NCI-H446 (cell line): Measurements from ENCODE around the gene CYP11A1.
"Not testable (repeated sequence)": the region's sequence is repeated elsewhere in the genome, so short reads cannot be mapped to it uniquely, and the experiment has no call there.

Experiments used
- DNase-seq, 2 experiments: peaks; one replicate each; lab custom pipeline; 2025; lab: John Stamatoyannopoulos, UW

CYP11A1 gene

DNA sequence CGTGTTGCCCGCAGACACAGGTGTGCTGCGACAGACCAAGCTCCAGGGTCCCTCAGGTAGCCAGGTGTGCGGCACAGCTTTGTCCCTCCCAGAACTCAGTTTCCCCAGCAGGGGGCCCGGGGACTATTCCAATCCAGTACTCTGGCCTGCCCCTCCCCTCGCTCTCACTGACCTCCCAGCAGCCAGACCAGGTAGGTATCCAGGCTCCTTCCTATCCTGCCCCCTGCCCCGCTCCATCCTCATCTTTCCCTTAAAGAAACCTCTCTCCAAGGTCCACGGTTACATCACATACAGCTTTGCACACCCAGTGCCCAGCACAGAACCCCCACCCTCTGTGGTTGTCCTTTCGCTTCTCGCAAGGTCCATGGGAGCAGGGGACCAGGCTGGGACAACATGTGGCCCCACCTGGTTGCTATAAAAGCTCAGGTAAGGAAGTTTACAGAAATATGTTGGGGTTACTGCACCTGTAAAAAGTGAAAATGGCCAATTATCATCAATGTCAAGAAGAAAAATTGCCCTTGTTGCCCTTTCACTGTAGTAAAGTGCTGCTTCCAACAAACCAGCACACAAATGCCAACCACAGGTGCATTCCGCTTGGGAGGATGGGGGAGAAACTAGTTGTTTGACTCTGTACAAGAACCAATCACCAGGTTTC lies 7.3 kb upstream of the CYP11A1 start:
- no peak for DNase-seq

DNA sequence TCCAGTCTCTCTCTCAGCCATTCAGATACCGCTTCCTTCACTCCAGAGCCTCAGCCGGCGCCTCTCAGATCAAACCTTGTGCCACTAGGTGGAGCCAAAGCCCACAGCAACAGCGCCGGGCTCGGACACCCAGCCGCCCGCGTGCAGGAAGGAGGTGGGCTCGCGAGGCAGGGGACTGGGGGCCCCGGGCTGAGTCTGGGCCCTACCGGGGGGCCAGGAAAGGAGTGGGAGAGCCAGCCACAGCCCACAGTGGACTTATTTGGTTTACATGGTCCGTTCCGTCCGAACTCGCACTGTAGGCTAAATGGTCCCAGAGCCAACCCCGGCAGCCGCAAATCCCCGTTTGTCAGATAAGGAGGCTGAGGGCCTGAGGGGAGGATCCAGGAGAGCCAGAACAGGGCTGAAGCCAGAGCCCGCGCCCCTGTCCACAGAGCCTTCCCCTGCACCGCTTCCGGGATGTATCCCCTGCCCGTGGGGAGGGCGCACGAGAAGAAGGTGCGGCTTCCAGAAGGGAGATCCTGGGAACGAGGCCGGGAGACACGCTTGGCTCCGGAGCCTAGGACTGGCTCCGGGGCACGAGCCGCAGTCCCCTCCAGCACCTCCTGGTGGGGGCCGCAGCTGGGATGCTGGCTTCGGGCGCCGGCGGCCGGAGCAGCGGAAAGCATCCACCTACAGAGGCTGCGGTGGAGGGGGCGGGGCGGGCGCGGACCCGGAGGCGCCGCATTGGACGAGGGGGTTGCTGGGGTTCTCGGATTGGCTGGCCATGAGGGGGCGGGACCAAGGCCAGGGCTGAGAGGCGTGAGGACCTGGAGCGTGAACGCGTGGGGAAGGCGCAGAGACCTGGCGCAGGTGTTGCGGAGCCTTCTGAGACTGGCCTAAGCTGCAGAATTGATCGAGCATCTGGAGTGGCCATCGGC lies 6.5 kb upstream of the CYP11A1 start:
- DNase-seq = peak; percentile 62 to 89

DNA sequence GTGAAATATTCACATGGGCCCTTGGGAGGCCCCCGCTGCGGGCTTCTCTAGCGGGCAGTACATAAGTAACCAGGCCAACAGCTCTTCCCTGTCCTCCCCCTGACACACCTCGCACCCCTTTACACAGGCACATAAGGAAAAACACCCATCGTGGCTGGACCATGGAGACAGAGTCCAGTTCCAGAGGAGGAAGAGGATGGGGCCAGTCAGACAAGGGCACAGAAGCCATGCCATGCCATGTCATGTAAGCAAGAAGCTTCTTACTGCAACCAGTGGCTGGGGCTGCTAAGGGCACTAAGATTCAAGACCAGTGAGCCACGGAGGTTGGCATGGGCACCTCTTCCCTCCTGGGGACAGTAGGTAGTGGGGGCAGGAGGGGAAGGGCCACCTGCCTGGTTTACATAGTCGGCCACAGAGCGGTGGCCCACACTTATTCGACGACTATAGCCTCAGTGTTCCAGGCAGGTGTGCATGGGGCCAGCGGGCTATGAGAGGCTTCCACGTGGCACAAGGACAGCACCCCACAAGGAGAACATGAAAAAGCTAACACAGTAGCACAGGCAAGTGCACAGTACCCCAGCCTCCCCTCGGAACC lies 5.7 kb upstream of the CYP11A1 start:
- no peak for DNase-seq

DNA sequence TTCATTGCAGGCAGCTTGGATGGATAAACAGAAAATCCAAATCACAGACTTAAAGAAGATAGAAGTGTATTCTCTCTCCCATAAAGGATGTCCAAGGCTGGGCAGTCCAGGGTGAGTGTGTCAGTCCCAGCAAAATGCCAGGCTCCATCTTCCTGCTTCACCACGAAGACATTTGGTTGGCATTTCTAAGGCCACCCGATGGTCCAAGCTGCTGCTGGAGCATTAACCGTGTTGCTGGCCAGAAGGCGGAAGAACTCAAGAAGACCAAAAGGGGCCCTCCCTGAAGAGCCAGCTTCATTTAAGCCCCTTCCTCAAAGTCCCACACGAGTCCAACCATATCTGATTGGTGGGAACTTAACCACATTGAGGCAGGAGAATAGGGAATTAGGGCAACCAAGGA lies 3.0 kb upstream of the CYP11A1 start:
- DNase-seq = no peak

DNA sequence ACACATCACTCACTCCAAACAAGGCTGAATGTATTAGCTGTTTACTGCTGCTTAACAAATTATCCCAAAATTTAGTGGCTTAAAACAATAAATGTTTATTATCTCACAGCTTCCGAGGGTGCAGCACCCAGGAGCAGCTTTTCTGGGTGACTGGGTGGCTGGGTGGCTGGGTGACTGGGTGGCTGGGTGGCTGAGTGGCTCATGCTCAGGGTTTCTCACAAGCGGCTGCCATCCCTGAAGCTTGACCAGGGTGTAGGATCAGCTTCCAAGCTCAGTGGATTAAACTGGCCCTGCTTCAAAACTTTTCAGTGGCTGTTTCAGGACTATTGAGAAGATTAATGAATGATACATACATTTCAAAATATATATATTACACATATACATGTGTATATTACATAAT lies 2.3 kb upstream of the CYP11A1 start:
- DNase-seq = no peak

DNA sequence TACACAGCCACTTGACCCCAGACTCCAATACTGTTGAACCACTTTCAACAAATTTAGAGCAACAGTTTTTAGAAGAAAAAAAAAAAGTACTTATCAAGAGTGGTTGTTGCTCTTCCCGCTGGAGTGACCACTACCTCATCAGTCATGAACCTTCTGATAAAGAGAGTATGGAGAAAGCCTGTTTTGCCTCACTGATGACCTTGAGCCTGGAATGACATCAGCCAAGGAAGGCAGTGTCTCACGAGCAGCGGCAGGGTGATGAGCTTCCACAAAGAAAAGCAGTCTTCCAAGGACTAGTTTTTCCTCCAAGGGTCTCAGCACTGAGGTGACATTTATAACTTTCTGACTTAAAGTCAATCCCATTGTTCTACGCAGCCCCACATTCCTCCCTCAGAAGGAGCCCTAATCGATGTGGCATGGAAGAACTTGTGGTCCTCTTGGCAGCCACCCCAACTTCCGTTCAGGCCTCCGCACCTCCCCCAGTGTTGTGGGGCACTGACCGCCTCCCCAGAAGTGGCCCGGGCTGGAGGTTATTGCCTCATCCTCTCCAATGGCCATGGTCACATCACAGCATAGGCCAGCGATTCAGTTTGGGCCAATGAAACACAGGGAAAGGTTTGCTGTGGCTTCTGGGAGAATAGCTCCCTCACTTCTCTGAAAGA lies 1.8 kb upstream of the CYP11A1 start:
- DNase-seq = no peak

DNA sequence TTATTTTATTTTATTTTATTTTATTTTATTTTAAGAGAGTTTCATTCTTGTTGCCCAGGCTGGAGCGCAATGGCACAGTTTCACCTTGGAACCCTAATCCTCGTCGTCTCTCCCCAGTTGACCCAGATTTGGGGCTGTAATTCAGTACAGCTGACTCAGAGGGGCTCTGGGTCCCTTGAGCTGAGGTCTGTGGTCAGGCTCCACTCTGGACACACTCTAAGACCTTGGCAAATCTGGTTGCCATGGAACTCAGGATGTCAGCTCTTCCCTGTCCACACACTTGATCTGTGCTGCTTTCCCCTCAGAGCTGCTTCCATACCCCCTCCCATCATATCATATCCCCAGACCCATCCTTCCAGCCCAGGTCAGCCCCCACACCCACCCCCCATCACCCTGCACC lies 675 bp upstream of the CYP11A1 start:
- DNase-seq = no peak

DNA sequence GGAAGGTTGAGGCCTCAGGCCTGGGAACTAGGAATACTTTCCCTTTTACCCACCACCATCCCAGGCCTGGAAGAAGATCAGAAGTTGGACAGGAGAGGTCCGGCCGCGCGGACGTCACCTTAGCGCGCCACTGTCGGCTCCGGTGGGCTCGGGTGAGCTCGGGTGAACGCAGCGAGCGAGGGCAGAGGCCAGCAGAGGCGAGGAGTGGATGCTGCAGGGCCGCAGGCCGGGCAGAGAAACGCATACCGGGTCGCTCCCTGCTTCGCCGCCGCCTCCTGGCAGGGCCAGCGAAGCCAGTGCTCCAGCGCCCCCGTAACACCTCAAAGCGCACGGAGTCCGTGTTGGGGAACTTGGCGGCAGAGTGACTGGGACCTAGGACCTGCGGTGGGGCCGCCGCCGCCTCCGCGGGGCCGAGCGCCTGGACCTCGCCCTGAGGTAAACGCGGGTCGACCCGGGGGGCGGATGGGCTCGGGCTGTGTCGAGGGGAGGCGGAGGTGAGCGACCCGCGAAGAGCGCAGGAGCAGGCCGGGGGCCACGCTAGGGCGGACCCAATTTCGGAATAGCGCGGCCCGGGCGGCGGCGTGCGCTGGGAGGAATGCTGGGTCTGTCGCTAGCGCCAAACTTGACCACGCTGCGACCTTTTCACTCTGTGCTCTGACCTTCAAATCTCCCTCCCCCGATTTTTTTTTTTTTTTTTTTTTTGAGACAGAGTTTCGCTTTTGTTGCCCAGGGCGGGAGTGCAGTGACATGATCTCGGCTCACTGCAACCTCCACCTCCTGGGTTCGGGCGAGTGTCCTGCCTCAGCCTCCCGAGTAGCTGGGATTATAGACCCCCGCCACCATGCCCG lies 1.6 kb downstream of the CYP11A1 start:
- DNase-seq = no peak

DNA sequence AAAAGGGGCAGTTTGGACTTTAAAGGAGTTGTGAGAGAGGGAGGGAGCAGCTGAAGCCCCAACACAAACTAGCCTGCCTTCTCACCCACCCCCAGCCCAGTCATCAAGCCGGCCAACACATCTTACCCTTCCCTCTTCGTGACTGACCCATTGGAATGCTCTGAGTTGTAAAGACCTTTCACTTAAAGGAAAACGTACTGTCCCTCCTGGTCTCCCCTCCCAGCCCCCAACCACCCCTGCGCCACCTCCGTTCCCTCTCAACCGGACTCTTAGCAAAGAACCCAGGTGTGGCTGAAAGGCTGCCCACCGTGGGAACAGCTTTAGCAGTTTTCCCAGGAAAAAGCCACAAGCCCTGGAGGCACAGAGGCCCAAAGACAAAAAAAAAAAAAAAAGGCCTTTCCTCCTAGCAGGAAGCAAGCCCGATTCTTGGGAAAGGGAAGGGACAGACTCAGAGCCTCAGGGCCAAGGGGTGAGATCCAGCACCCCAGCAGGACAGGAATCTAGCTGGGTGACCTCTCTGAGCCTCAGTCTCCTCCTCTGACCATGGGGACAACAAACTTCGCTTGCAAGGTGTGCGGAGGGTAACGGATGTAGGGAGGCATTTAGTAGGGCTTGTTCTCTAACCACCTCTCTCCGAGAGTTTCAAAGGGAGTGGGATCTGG lies 2.4 kb downstream of the CYP11A1 start:
- DNase-seq = no peak

DNA sequence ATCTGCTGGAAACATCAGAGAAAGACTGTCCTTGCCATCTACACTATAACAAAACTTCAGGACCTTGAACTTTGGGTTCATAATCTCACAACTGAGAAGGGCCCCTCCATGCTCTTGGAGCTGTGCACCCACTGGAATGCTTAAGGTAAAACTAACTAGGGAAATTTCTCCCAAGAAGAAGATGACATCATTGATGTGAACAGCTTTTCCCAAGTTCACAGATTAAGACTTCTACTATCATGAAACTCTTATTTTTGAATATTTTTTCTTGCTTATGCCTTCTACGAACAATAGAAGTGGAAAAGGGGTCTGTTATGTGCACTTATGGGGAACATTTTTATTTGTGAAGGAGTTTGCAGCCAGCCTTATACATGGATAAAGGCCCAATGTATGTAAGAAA lies 5.0 kb downstream of the CYP11A1 start:
- no peak for DNase-seq

DNA sequence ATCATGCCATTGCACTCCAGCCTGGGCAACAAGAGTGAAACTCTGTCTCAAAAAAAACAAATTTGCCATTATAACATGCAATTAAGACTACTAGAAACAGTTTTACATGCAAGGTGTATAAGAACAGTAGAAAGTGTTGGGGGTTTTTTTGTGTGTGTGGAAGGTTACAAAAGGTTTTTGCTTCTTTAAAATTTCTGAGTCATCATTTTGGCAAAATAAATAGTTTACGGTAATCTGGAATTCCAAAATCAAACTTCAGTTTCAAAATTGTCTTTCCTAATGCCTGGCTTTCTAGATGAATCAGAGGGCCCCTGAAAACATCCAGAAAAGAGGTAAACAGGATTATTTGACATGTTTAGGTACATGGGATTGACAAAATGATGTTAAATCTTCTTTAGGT lies 6.6 kb downstream of the CYP11A1 start:
- not testable (repeated sequence) for DNase-seq

DNA sequence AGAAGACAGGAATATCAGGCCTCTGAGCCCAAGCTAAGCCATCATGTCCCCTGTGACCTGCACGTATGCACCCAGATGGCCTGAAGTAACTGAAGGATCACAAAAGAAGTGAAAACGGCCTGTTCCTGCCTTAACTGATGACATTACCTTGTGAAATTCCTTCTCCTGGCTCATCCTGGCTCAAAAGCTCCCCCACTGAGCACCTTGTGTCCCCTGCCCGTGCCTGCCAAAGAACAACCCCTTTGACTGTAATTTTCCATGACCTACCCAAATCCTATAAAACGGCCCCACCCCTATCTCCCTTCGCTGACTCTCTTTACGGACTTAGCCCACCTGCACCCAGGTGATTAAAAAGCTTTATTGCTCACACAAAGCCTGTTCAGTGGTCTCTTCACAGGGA lies 8.1 kb downstream of the CYP11A1 start:
- DNase-seq = not testable (repeated sequence)

DNA sequence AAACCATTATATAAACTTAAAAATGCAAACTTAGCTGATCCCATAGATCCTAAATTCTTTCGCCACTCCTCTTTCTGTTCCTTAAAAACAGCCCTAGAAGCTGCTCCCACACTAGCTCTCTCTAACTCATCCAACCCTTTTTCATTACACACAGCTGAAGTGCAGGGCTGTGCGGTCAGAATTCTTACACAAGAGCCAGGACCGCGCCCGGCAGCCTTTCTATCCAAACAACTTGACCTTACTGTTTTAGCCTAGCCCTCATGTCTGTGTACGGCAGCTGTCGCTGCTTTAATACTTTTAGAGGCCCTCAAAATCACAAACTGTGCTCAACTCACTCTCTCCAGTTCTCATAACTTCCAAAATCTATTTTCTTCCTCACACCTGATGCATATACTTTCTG lies 9.9 kb downstream of the CYP11A1 start:
- DNase-seq = not testable (repeated sequence)

DNA sequence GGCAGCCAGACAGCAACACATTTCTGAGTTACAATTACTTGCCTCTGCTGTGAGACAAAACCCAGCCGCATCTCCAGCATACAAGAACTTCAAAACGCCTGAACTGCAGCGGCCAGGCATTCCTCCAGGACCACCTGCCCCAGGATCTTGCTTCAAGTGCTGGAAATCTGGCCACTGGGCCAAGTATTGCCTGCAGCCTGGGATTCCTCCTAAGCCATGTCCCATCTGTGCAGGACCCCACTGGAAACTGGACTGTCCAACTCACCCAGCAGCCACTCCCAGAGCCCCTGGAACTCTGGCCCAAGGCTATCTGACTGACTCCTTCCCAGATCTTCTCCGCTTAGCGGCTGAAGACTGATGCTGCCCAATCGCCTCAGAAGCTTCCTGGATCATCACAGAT lies 11.4 kb downstream of the CYP11A1 start:
- DNase-seq = not testable (repeated sequence)

DNA sequence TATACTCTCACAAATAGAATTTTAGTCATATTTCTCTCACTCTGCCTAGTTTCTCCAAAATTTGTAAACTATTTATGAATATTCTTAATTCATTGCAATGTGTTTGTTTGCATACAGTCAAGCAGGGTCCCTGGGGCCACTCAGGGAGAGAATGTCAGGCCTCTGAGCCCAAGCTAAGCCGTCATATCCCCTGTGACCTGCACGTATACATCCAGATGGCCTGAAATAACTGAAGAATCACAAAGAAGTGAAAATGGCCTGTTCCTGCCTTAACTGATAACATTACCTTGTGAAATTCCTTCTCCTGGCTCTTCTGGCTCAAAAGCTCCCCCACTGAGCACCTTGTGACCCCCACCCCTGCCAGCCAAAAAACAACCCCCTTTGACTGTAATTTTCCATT lies 13.5 kb downstream of the CYP11A1 start:
- DNase-seq = not testable (repeated sequence)

DNA sequence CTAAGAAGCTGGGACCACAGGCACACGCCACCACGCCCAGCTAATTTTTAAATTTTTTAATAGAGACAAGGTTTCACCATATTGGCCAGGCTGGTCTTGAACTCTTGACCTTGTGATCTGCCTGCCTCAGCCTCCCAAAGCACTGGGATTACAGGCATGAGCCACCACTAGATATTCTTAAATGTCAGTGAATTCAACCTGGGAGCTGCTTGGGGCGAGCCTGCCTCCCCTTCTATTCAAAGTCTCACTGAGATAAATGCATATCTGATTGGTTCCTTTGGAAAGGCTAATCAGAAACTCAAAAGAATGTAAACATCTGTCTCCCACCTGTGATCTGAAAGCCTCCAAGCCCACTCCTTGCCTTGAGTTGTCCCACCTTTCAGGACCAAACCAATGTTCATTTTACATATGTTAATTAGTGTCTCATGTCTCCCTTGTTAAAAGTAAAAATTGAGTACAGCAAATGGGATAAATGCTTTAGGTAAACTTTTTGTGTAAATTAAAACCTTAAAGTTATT lies 15.0 kb downstream of the CYP11A1 start:
- no peak for DNase-seq

DNA sequence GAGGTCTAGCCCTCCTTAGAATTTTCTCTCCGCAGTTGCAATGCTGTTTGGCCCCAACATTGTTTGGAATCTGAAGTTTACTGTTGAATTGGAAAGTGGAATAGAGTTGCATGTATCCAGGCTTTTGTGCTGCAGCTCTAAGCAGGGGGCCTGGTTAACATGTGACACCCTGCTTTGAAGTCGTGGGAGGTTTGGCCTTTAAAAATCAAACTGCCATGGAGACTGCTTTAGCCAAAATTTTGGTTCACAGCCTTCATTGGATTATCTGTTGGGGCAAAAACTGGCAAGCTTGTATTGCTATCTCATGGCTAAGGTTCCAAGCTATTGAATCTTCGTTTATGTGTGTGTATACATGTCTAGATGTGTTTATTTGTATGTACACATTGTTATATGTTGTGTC lies 15.8 kb downstream of the CYP11A1 start:
- no peak for DNase-seq

DNA sequence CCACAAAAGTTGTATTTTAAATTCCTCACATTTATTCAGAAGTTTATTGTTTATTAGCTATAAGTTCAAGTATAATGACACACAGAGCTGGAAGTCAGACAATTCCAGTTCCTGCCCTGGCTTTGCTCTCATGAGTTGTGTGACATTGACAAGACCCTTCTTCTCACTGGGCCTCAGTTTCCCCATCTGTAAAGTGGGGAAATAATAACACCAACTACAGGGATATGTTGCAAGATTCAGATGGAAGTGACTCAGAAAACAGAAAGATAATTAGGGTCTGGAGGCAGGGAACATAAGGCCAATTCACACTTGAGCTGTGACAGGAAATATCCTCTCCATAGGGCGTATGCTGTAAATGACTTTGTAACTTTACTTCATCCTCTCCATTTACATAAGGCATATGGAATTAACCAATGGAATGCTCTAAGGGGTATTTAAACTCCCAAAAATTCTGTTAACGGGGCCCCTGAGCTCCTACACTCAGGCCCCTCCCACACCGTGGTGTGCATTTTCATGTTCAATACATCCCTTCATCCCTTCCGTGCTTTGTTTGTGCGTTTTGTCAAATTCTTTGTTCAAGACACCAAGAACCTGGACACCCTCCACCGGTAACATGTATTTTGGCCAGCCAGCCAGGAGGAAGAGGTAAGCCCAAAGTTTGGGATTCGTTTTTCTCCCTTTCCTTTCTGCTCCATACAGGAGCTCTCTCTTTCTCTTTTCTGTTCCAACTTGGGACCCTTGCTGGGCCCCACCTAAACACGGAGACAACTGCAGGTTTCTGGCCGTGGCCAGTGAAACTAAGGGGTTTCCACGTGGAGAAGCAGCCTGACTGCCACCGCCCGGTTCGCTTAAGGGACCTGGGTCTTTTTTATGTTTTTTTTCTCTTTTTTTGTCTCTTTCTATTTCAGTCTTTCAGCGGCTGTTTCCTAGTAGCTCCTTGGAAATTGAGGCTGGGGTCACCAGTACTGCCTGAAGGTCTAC lies 16.9 kb downstream of the CYP11A1 start:
- no peak for DNase-seq

DNA sequence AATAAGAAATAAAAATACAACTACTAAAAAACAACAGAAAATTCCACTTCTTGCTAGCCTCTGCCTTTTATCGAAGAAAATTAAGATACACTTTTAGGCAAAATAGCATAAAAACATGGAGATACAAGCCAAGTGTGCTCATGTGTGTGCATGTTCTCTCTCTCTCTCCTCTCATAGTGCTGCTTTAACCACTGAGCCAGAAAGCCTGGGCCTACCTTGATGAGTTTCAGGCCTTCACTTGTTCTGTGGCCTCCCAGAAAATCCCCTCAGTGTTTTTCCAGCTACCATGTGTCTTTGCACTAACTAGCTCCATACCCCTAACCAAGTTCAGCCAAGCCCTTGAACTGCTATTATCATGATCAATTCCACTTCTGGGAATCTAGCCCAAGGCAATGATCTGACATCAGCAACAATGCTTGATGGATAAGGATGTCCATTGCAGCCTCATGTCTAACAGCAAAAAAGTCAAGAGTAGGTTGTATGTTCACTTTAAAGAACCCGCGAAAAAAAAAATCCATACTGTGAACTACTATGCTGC lies 18.1 kb downstream of the CYP11A1 start:
- DNase-seq = no peak
